ENCODE results near the gene ZNF423. TPM values are rescaled to one million over a fixed set of nuclear protein-coding genes. Genes with fewer than 3 reads are reported as not detected.

The ZNF423 gene
- total and polyA plus RNA-seq, 2 of the 13 experiments (the other 11 are each of a cell fraction or from before 2014, with no cell fraction given): 0.07 to 0.31 TPM

DNA sequence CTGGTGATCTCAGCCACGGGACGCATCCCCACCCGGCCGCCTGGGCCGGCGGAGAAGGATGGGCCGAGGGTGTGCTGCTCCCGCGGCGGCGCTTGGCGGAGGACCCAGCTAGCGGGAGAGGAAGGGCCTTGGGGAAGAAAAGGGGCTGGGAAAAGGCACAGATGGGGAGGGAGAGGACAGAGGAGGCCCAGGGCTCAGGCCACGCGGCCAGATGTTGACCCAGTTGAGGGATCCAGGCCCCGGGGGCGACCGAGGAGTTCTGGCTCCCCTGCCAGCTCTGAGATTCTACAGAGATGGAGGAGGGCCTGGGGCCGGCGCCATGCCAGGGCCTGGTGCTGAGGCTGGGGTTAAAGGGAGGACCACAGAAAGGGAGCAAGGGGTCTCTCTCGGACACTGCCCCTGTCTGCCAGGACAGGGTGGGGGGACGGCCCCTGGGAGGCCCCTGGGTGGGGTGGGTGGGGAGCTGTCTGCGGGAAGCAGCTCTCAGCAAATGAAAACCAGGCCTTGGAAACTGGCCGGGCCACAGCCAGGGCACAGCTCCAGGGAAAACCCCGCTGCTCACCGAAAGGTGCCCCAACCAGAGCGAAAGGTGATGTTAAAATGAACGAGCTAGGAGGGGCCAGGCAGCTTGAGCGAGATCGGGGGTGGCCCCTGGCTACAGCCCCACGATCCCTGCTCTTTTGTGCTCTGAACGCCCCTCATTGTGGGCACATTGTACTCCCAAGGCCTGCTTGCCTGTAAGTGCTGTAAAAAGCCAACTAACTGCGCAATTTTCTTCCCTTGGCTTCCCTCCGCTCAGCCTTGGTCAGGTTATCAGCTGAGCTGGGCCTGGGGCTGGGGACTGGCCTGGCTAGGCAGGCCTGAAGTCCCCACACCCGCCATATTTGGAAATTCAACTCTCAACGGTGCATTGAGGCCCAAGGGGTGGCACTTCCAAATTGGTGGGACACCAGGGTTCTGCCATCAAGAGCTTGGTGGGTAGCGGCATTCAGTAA lies 191.4 kb downstream of the ZNF423 start (continued):
- no peak for TF ChIP-seq ZNF318 (CRISPR knock-in tag; IDR thresholded peaks at IDR 0.05)
- TF ChIP-seq SMYD3 (CRISPR knock-in tag; IDR thresholded peaks at IDR 0.05): no peak
- TF ChIP-seq CBX5 (CRISPR knock-in tag; IDR thresholded peaks at IDR 0.05; ENCODE audit: borderline replicate concordance): no peak
- no peak for TF ChIP-seq ZNF644 (CRISPR knock-in tag; IDR thresholded peaks at IDR 0.05; ENCODE audit: low read depth)

All from HepG2 (cell line).